Ammon's horn (tissue), 1 donor: ENCODE data around the gene FAM72B.
"Not testable (repeated sequence)": the region's sequence is repeated elsewhere in the genome, so short reads cannot be mapped to it uniquely, and the experiment has no call there.

Experiments
- DNase-seq: peaks from one replicate; pipeline ENCODE4 v3.0.0-alpha.2; 2016; ENCODE audit warnings: low spot score

FAM72B gene

DNA sequence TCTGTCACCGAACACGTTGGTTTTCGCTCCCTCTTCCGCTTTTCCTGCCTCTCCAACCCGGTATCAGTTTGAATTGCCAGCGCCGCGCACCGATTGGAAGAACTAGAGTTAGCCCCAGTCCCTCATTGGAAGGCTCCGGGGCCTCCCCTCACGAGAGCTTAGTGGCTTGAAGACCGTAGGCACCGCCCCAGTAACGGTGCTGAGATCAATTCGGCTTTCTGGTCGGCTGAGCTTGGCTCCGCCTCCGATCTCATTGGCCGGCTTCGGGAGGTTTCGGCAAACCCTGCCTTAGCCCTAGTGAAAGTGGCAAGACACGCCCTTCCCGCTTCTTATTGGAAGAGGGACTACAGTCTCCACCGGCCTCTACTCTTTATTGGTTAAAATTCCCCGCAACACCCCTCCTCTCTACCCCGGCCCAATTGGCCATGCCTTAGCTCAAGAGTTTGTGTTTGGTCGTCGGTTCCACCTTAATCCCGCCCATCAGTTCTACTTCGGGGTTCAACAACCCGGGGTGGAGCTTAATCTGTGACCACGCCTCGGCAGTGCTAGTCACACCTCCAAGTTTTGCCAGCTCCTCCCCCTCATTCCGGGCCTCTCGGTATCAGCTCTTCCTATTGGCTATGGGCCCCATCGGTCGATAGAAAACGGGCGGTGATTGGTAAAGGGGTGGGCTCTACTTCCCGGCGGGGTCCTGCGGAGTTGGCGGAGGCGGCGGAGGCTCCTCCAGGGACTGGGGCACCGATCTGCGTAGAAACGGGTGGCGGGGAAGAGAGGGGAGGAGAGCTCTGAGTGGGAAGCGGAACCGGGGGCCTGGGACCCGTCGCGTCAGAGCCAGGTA lies at the start of gene FAM72B, which contains the start of gene SRGAP2C:
Gene FAM72B, minus strand, starts transcription at position 51 of the 838 bp plus-strand sequence. CDS start 851 bp downstream, outside the sequence.
Gene SRGAP2C, plus strand, starts transcription at position 686 of the 838 bp plus-strand sequence. CDS start 2,472 bp downstream, outside the sequence.
- peak; percentile 98 for DNase-seq

DNA sequence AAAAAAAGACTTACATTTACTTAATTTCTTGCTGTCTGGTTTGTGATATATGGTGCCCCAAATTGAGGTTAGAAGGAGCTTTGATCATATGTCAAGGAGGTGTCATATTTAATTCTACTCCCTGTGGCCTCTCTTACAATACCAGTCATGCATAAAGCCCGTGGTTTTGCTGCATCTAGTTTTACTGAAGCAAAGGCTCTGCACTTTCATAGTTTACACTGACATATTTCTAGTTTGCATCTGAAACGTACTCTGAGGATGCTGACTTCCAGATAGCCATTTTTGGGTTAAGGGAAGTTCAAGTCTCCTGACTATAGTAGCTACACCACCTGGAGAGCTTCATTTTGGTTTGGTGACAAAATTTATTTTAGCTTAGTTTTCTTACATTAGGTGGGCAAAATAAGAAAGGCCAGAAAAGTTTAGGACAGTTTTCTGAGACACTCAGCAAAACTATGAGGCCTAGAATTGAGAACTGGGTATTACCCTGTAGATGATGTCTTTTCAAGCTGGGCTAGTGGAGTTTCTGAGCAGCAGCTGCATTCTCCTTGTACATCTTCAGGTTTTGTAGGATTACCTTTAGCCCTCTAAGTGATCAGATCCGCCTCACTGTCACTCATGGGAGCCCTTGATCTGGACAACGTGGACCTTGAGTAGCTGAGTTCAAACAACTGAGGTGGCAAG lies 48.4 kb upstream of the FAM72B start:
- DNase-seq: not testable (repeated sequence)

GRCh38 chr1:121230636-121231035 lies 46.5 kb upstream of the FAM72B start:
- DNase-seq: not testable (repeated sequence)

GRCh38 chr1:121227544-121228330 lies 43.6 kb upstream of the FAM72B start:
- DNase-seq: not testable (repeated sequence)

DNA sequence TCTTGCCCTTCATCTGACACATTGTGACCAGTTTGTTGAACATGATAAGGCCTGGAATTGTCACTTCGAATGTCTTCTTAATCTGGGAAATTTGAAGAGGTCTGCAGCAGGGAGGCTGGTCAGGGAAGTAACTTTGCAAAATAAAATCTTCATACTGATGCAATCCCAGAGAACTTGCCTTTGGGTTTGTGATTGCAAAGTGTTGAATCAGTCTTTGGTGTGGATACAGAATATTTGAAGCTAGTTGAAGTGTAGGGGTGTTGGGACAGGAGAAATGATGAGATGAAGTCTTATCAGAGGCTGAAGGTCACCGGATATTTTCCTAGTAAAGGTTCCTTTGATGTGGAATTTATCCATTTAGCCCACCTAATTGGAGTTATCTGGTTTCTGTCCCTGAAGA lies 42.8 kb upstream of the FAM72B start:
- DNase-seq: not testable (repeated sequence)

GRCh38 chr1:121226295-121226904 lies 42.3 kb upstream of the FAM72B start:
- not testable (repeated sequence) for DNase-seq

GRCh38 chr1:121224714-121225113 lies 40.6 kb upstream of the FAM72B start:
- DNase-seq: not testable (repeated sequence)

GRCh38 chr1:121221770-121222169 lies 37.6 kb upstream of the FAM72B start:
- not testable (repeated sequence) for DNase-seq

- not testable (repeated sequence) for DNase-seq
Observed at GRCh38 chr1:121216676-121217075, 32.5 kb upstream of the FAM72B start.

GRCh38 chr1:121215699-121216417 lies 31.7 kb upstream of the FAM72B start:
- DNase-seq: not testable (repeated sequence)

GRCh38 chr1:121214544-121215156 lies 30.5 kb upstream of the FAM72B start:
- DNase-seq: not testable (repeated sequence)

GRCh38 chr1:121213491-121213890 lies 29.4 kb upstream of the FAM72B start:
- not testable (repeated sequence) for DNase-seq

GRCh38 chr1:121210778-121211177 lies 26.6 kb upstream of the FAM72B start:
- not testable (repeated sequence) for DNase-seq

DNA sequence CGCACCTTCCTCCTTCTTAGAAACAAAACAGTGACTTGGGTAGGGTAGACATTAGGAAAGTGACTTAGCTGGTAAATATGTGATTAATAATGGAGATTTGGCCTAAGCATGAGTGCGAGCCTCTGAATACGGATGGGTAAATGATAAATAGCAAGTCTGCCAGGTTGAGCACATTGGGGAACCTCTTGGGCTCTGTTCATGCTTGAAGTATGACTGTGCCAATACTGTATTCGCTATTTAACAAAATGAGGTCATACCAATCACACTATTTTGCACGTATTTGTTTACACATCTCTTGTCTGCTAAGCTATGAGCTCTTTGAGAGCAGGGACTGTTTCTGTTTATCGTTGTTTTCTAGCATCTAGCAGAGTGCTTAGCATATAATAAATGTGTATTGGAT lies 24.2 kb upstream of the FAM72B start:
- not testable (repeated sequence) for DNase-seq

GRCh38 chr1:121207328-121207727 lies 23.2 kb upstream of the FAM72B start:
- DNase-seq: not testable (repeated sequence)

DNA sequence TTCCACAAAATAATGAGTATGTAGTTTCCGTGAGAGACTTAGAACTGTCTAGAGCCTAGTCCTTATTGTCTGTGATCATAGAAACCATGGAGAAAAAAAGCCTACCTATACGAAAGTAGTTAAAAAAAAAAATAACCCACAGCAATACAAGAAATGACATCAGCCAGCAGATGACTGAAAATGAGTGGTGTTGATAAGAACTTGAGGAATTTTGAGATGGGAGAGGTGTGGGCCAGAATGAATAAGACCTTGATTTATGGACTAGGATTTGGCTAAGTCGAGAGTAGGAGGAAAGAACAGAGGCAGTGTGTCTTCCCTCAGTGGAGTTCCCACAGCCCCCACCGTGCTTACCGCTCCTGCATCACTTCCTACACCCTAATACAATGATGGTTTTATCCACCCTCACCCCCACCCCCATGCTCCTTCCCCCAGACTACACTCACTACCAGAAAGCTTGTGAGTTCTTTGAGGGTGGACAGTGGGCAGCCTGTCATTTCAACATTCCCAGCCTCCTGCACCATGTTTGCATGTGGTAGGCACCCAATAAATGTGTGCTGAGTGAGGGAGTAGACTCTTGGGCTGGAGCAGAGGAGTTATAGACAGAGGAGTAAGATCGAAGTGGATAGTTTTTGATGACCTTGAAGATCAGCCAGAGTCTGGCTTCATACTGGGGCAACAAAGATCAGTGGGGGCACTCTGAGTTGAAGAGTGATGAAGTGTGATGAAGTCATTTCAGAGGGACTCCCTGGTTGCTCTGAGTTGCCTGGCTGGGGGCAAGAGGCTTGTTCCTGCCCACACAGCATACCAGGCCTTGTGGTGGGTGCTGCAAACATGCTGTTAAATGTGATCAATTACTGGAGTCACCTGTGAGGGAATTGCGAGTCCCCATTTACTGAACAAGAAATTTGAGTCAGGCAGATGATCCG lies 21.9 kb upstream of the FAM72B start:
- not testable (repeated sequence) for DNase-seq

GRCh38 chr1:121202986-121203385 lies 18.8 kb upstream of the FAM72B start:
- DNase-seq: not testable (repeated sequence)

DNA sequence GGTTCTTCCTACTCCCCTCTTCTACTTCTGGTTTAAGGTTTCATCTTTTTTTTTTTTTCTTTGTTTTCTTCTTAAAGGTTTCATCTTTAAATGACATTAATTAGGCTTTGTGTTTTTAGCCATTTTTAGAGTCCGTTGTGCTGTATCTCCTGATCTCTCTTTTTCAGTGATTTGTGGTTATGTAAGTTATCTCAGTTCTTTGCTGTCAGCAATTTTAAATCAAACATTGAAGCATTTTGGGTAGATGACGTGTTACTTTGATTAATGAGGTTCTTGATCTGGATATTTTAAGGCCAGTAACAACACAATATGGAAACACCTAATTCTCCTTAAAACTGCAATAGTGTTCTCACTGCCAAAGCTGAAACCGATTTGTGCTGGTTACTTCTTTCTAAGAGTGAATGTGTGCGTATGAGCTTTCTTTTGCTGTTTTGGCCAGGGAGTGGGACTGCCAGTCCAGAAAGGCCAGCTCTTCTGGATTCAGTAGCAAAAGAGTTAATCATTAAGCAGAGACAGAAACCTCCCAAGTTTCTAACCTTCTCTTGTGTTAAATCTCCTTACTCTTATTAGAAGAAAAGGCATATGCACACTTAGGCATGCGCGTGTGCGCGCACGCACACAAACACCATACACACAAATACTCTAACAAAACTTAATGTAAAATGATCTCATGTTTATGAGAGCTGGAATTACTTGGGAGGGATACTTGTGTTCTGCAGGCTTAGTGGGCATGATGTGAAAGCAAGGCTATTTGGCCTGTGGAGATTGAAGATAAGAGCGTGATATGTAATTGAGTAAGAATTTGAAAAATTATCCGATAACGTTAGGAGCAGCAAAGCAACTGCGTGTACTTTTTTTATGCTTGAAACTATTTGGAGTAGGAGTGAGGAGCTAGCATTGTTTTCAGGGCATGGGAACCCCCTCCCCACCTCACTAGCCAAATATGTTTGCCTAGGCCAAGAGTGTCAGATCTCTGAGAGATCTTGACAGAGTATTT lies 17.1 kb upstream of the FAM72B start:
- DNase-seq: not testable (repeated sequence)
